Activated CD4-positive, alpha-beta memory T cell treated with anti-CD3 and anti-CD28 coated beads for 36 hours (primary cell): Measurements from ENCODE around the gene INO80B. TPM values are rescaled to one million over a fixed set of nuclear protein-coding genes. Genes with fewer than 3 reads are reported as not detected.
"Not testable (repeated sequence)": the region's sequence is repeated elsewhere in the genome, so short reads cannot be mapped to it uniquely, and the experiment has no call there.

ENCODE experiments used
- CTCF ChIA-PET: fragments of 350-600 bp; sonication (Branson Sonifier 250); formaldehyde crosslinking; loops from one replicate; lab custom pipeline; 2021; ENCODE audit warnings: antibody characterized with exemption, inconsistent platforms; lab: Charles Lee
- POLR2A ChIA-PET: fragments of 350-600 bp; sonication (Branson Sonifier 250); formaldehyde crosslinking; loops from one replicate; lab custom pipeline; 2021; ENCODE audit warnings: antibody characterized with exemption; lab: Charles Lee
- DNase-seq: peaks from one replicate; pipeline ENCODE4 v3.0.0-alpha.2; 2020
- H3K27ac Mint-ChIP-seq: one replicate; pipeline ENCODE4 v1.8.0; 2021; ENCODE audit warnings: mixed read lengths
- H3K27me3 Mint-ChIP-seq: one replicate; pipeline ENCODE4 v1.8.0; 2021; ENCODE audit warnings: mixed read lengths
- H3K36me3 Mint-ChIP-seq: one replicate; pipeline ENCODE4 v1.8.0; 2021; ENCODE audit warnings: mixed read lengths
- H3K4me1 Mint-ChIP-seq: one replicate; pipeline ENCODE4 v1.8.0; 2021; ENCODE audit warnings: low read depth, mixed read lengths
- H3K4me3 Mint-ChIP-seq: one replicate; pipeline ENCODE4 v1.8.0; 2021; ENCODE audit warnings: mild to moderate bottlenecking, mixed read lengths
- H3K9me3 Mint-ChIP-seq: one replicate; pipeline ENCODE4 v1.8.0; 2021; ENCODE audit warnings: mixed read lengths
- intact Hi-C: fragments of 100-400 bp; cut with micrococcal nuclease; formaldehyde crosslinking; loops from one replicate; pipeline ENCODE4 v1.15.1; 2023
- total RNA-seq, 2 experiments: library from RNA; stranded (reverse); gene quantifications; one replicate each; pipeline ENCODE4 v1.2.3, GENCODE V29; 2021

INO80B gene
- total RNA-seq, 2 experiments from 2014 or later: 32.8 to 35.0 TPM

GRCh38 chr2:74472086-74472944 is 17.4 kb downstream of the INO80B start, which contains the start of gene MRPL53:
TSS of gene MRPL53 (minus strand) at chr2:74472680. CDS start at chr2:74472660, 20 bp downstream.
- intact Hi-C loops: loop anchor here (1.0 to 2.0 kb wide), 3 partner anchors 10 to 56 kb away; partner anchors contain the start of genes AUP1, CCDC142, HTRA2 and WBP1
- ChIA-PET POLR2A (interaction anchor here (1.0 to 2.4 kb wide), 5 partner anchors 10 to 58 kb away, joined by 3 to 23 read pairs (median 7); partner anchors contain the start of genes AUP1, CCDC142, HTRA2 and INO80B), CTCF (interaction anchor here (1.2 to 4.8 kb wide), 4 partner anchors 10 to 81 kb away, joined by 3 to 47 read pairs (median 8); partner anchors contain the start of genes CCDC142, TTC31 and WBP1)
- Mint-ChIP-seq H3K4me1 (peaks cover 19% of the 10 kb centered on the region), H3K4me3 (peak within 1 kb of the TSS; percentile 96), H3K9me3 (no peaks in the 10 kb centered on the region), H3K36me3 (peaks cover 22% of the 10 kb centered on the region), H3K27me3 (no peaks in the 10 kb centered on the region), H3K27ac (peak within 1 kb of the TSS; percentile 96)
- DNase-seq: peak; percentile 96

- H3K36me3 Mint-ChIP-seq: peaks cover 22% of the 10 kb centered on the region
- H3K4me3 Mint-ChIP-seq: peak overlapping the region; percentile 96
- peaks cover 19% of the 10 kb centered on the region for H3K4me1 Mint-ChIP-seq
- intact Hi-C loops: loop anchor here (1.0 to 2.0 kb wide), 3 partner anchors 9 to 56 kb away; partner anchors contain the start of genes AUP1, CCDC142, HTRA2 and WBP1
- no peak for DNase-seq
- no peaks in the 10 kb centered on the region for H3K27me3 Mint-ChIP-seq
- ChIA-PET CTCF (interaction anchor here (1.2 to 4.8 kb wide), 3 partner anchors 10 to 82 kb away, joined by 3 to 47 read pairs (median 5); partner anchors contain the start of genes CCDC142, TTC31 and WBP1), POLR2A (interaction anchor here (1.0 to 2.4 kb wide), 5 partner anchors 9 to 57 kb away, joined by 3 to 23 read pairs (median 7); partner anchors contain the start of genes AUP1, CCDC142, HTRA2 and INO80B)
- H3K9me3 Mint-ChIP-seq: no peaks in the 10 kb centered on the region
- peak overlapping the region; percentile 96 for H3K27ac Mint-ChIP-seq
Observed at GRCh38 chr2:74472945-74473258, 18.0 kb downstream of the INO80B start.

GRCh38 chr2:74474481-74474880 is 19.6 kb downstream of the INO80B start:
- no peaks in the 10 kb centered on the region for H3K9me3 Mint-ChIP-seq
- CTCF ChIA-PET: interaction anchor here (0.9 to 4.8 kb wide), 5 partner anchors 8 to 241 kb away, joined by 3 to 47 read pairs (median 3); partner anchors contain the start of genes CCDC142 and TTC31
- H3K27ac Mint-ChIP-seq: no peak overlapping the region
- POLR2A ChIA-PET: no interaction called here
- H3K36me3 Mint-ChIP-seq: peaks cover 25% of the 10 kb centered on the region
- no peak for DNase-seq
- H3K4me3 Mint-ChIP-seq: no peak overlapping the region
- no peaks in the 10 kb centered on the region for H3K27me3 Mint-ChIP-seq
- intact Hi-C loops: no loop called here
- H3K4me1 Mint-ChIP-seq: peaks cover 23% of the 10 kb centered on the region

GRCh38 chr2:74474899-74475298 is 20.0 kb downstream of the INO80B start:
- no peak for DNase-seq
- no peak overlapping the region for H3K27ac Mint-ChIP-seq
- peaks cover 28% of the 10 kb centered on the region for H3K36me3 Mint-ChIP-seq
- H3K4me1 Mint-ChIP-seq: peaks cover 23% of the 10 kb centered on the region
- POLR2A ChIA-PET: interaction anchor here (1.0 kb wide), 1 partner anchor 16 kb away, joined by 3 read pairs; the partner anchor contains the start of gene WBP1
- no peaks in the 10 kb centered on the region for H3K27me3 Mint-ChIP-seq
- intact Hi-C loops: no loop called here
- no peak overlapping the region for H3K4me3 Mint-ChIP-seq
- H3K9me3 Mint-ChIP-seq: no peaks in the 10 kb centered on the region
- CTCF ChIA-PET: interaction anchor here (1.0 to 4.8 kb wide), 5 partner anchors 8 to 241 kb away, joined by 3 to 47 read pairs (median 4); partner anchors contain the start of genes CCDC142, MOGS and TTC31

- DNase-seq: no peak
- Mint-ChIP-seq H3K4me1 (peaks cover 35% of the 10 kb centered on the region), H3K27me3 (no peaks in the 10 kb centered on the region), H3K9me3 (no peaks in the 10 kb centered on the region), H3K27ac (no peak overlapping the region), H3K36me3 (peaks cover 24% of the 10 kb centered on the region), H3K4me3 (peak overlapping the region; percentile 100)
- intact Hi-C loops: no loop called here
- CTCF ChIA-PET: interaction anchor here (0.6 to 8.8 kb wide), 11 partner anchors 8 to 270 kb away, joined by 3 to 145 read pairs (median 7); partner anchors contain the start of genes AUP1, HTRA2, INO80B and MRPL53
- POLR2A ChIA-PET: interaction anchor here (0.5 to 3.6 kb wide), 11 partner anchors 9 to 104 kb away, joined by 3 to 31 read pairs (median 3); partner anchors contain the start of genes AUP1, HTRA2, INO80B and MRPL53
Observed at GRCh38 chr2:74481431-74481830, 26.5 kb downstream of the INO80B start.

- DNase-seq: peak; percentile 73
- H3K27me3 Mint-ChIP-seq: no peaks in the 10 kb centered on the region
- H3K27ac Mint-ChIP-seq: peak overlapping the region; percentile 99
- POLR2A ChIA-PET: interaction anchor here (0.5 to 3.6 kb wide), 11 partner anchors 9 to 103 kb away, joined by 3 to 31 read pairs (median 4); partner anchors contain the start of genes AUP1, HTRA2, INO80B and MRPL53
- CTCF ChIA-PET: interaction anchor here (0.8 to 8.8 kb wide), 22 partner anchors 9 to 486 kb away, joined by 3 to 145 read pairs (median 6); partner anchors contain the start of genes AUP1, C2orf81, HTRA2 and INO80B
- intact Hi-C loops: loop anchor here (1.0 to 2.0 kb wide), 2 partner anchors 10 to 73 kb away; partner anchors contain the start of genes DOK1 and MRPL53
- H3K9me3 Mint-ChIP-seq: no peaks in the 10 kb centered on the region
- H3K4me1 Mint-ChIP-seq: peaks cover 35% of the 10 kb centered on the region
- peaks cover 26% of the 10 kb centered on the region for H3K36me3 Mint-ChIP-seq
- peak overlapping the region; percentile 100 for H3K4me3 Mint-ChIP-seq
Observed at GRCh38 chr2:74481961-74482800, 27.3 kb downstream of the INO80B start.

GRCh38 chr2:74482801-74483674 is 28.2 kb downstream of the INO80B start, which contains the start of the genes CCDC142 and TTC31:
TSS of gene CCDC142 (minus strand) at chr2:74482998. CDS start at chr2:74482837, 161 bp downstream.
TSS of gene TTC31 (plus strand) at chr2:74483081. CDS start at chr2:74483096, 15 bp downstream.
- DNase-seq: peak; percentile 96
- intact Hi-C loops: loop anchor here (1.0 to 2.0 kb wide), 9 partner anchors 11 to 104 kb away; partner anchors contain the start of genes AUP1, DOK1, HTRA2 and MRPL53
- ChIA-PET CTCF (interaction anchor here (0.8 to 8.8 kb wide), 23 partner anchors 10 to 485 kb away, joined by 3 to 145 read pairs (median 6); partner anchors contain the start of genes AUP1, C2orf81, HTRA2 and INO80B), POLR2A (interaction anchor here (0.8 to 3.6 kb wide), 14 partner anchors 9 to 106 kb away, joined by 3 to 31 read pairs (median 4); partner anchors contain the start of genes AUP1, DQX1, HTRA2 and INO80B)
- no peaks in the 10 kb centered on the region for H3K9me3 Mint-ChIP-seq
- H3K27me3 Mint-ChIP-seq: no peaks in the 10 kb centered on the region
- peak within 1 kb of the TSS; percentile 99 for H3K27ac Mint-ChIP-seq
- H3K4me1 Mint-ChIP-seq: peaks cover 35% of the 10 kb centered on the region
- H3K4me3 Mint-ChIP-seq: peak within 1 kb of the TSS; percentile 100
- H3K36me3 Mint-ChIP-seq: peaks cover 26% of the 10 kb centered on the region

GRCh38 chr2:74483675-74484164 is 28.8 kb downstream of the INO80B start:
- Mint-ChIP-seq H3K4me1 (peaks cover 35% of the 10 kb centered on the region), H3K27ac (peak overlapping the region; percentile 99), H3K36me3 (peaks cover 26% of the 10 kb centered on the region), H3K4me3 (peak overlapping the region; percentile 100)
- POLR2A ChIA-PET: interaction anchor here (0.6 to 3.6 kb wide), 10 partner anchors 11 to 143 kb away, joined by 3 to 31 read pairs (median 4); partner anchors contain the start of genes AUP1, DQX1, HTRA2 and MRPL53
- intact Hi-C loops: loop anchor here (1.0 to 2.0 kb wide), 8 partner anchors 15 to 104 kb away; partner anchors contain the start of genes AUP1, DOK1, HTRA2 and PCGF1
- DNase-seq, H3K9me3 Mint-ChIP-seq, H3K27me3 Mint-ChIP-seq: not testable (repeated sequence)
- CTCF ChIA-PET: interaction anchor here (1.0 to 8.8 kb wide), 14 partner anchors 10 to 216 kb away, joined by 3 to 145 read pairs (median 5); partner anchors contain the start of genes AUP1, HTRA2, MOGS and MRPL53

GRCh38 chr2:74486141-74486540 is 31.3 kb downstream of the INO80B start:
- POLR2A ChIA-PET: no interaction called here
- Mint-ChIP-seq H3K4me1 (peaks cover 18% of the 10 kb centered on the region), H3K4me3 (no peak overlapping the region), H3K27me3 (no peaks in the 10 kb centered on the region), H3K36me3 (peaks cover 27% of the 10 kb centered on the region), H3K9me3 (no peaks in the 10 kb centered on the region), H3K27ac (no peak overlapping the region)
- intact Hi-C loops: no loop called here
- CTCF ChIA-PET: interaction anchor here (8.8 kb wide), 1 partner anchor 100 kb away, joined by 145 read pairs; no protein-coding TSS in a partner anchor
- DNase-seq: no peak
